B cell (primary cell): ENCODE measurements around the gene KCNJ14. TPM values are rescaled to one million over a fixed set of nuclear protein-coding genes. Genes with fewer than 3 reads are reported as not detected.

Source experiments
- ATAC-seq: fragments of 200-7000 bp; cut with Tn5 transposase; one replicate; pipeline ENCODE4 v1.10.0; 2021; ENCODE audit warnings: low read depth, mild to moderate bottlenecking, moderate number of reproducible peaks, moderate library complexity
- CTCF ChIA-PET: fragments of 350-600 bp; sonication (Branson Sonifier 250); formaldehyde crosslinking; loops from one replicate; lab custom pipeline; 2021; ENCODE audit warnings: antibody characterized with exemption, inconsistent platforms; lab: Charles Lee
- POLR2A ChIA-PET: fragments of 350-600 bp; sonication (Branson Sonifier 250); formaldehyde crosslinking; loops from one replicate; lab custom pipeline; 2021; ENCODE audit warnings: antibody characterized with exemption; lab: Charles Lee
- DNase-seq: peaks from one replicate; pipeline ENCODE4 v3.0.0; 2013
- H2AFZ ChIP-seq: 2 replicates; pipeline ENCODE4 v1.6.1; 2012; ENCODE audit warnings: mild to moderate bottlenecking, low read depth, low read length; ENCODE audit not compliant: insufficient read depth, poor library complexity, severe bottlenecking
- H3K27ac ChIP-seq, 2 donors: 1 replicate in 1 of 2; 2 replicates in 1 of 2; pipeline ENCODE4 v1.5.1; 2012 to 2013; ENCODE audit warnings: low read length in 2 of 2, mild to moderate bottlenecking in 2 of 2, moderate library complexity in 1 of 2
- H3K27me3 ChIP-seq, 4 experiments: fragments of 200-600 bp in 1 of 4; sonication (generic) in 1 of 4; replicated peaks in 1 of 4; 1 replicate in 2 of 4; 2 replicates in 2 of 4; pipeline versions ENCODE4 v1.6.1 to v1.7.0; 2013 to 2016; ENCODE audit warnings: low read length in 3 of 4, mild to moderate bottlenecking in 2 of 4, mixed read lengths in 1 of 4, moderate library complexity in 1 of 4; ENCODE audit not compliant: insufficient read depth in 4 of 4, control insufficient read depth in 3 of 4; ENCODE audit errors: control extremely low read depth in 1 of 4
- H3K36me3 ChIP-seq, 2 experiments: replicated peaks in 1 of 2; 1 replicate in 1 of 2; 2 replicates in 1 of 2; pipeline versions ENCODE4 v1.6.1 to v1.7.1; 2013; ENCODE audit warnings: low read length in 1 of 2; ENCODE audit not compliant: insufficient read depth in 2 of 2, control insufficient read depth in 1 of 2; ENCODE audit errors: control extremely low read depth in 1 of 2, extremely low read depth in 1 of 2
- H3K4me1 ChIP-seq, 2 donors: fragments of 200-600 bp in 1 of 2; sonication (generic) in 1 of 2; 1 replicate in 1 of 2; 2 replicates in 1 of 2; pipeline versions ENCODE4 v1.5.1 to v1.6.1; 2013 to 2017; ENCODE audit warnings: low read length in 2 of 2; ENCODE audit not compliant: control insufficient read depth in 2 of 2, insufficient read depth in 2 of 2
- H3K4me2 ChIP-seq: replicated peaks from 2 replicates; pipeline ENCODE3; 2012; ENCODE audit warnings: mild to moderate bottlenecking, low read depth, low read length; ENCODE audit not compliant: poor library complexity, severe bottlenecking
- H3K4me3 ChIP-seq, 5 experiments: fragments of 200-600 bp in 1 of 5; sonication (generic) in 1 of 5; 1 replicate in 3 of 5; 2 replicates in 2 of 5; pipeline versions ENCODE4 v1.5.1 to v1.7.0; 2011 to 2016; ENCODE audit warnings: low read length in 4 of 5, mild to moderate bottlenecking in 4 of 5, low read depth in 2 of 5, control low read depth in 1 of 5, moderate library complexity in 1 of 5; ENCODE audit not compliant: insufficient read depth in 1 of 5; ENCODE audit errors: control extremely low read depth in 1 of 5, extremely low read depth in 1 of 5
- H3K79me2 ChIP-seq: fragments of 200-600 bp; sonication (generic); one replicate; pipeline ENCODE4 v1.6.0; 2016; ENCODE audit warnings: low read length; ENCODE audit not compliant: control insufficient read depth, insufficient read depth
- H3K9ac ChIP-seq: fragments of 200-600 bp; sonication (generic); 2 replicates; pipeline ENCODE4 v1.6.1; 2017; ENCODE audit warnings: mild to moderate bottlenecking, low read length, moderate library complexity
- H3K9me3 ChIP-seq, 3 donors: one replicate each; pipeline versions ENCODE4 v1.6.1 to v1.7.1; 2013; ENCODE audit warnings: low read length in 2 of 3; ENCODE audit not compliant: control insufficient read depth in 2 of 3, insufficient read depth in 1 of 3; ENCODE audit errors: control extremely low read depth in 1 of 3
- H4K20me1 ChIP-seq: 2 replicates; pipeline ENCODE4 v1.6.0; 2012; ENCODE audit warnings: mild to moderate bottlenecking, low read length; ENCODE audit not compliant: insufficient read depth, control insufficient read depth, poor library complexity, severe bottlenecking
- H3K27ac Mint-ChIP-seq: one replicate; pipeline ENCODE4 v1.8.0; 2021; ENCODE audit warnings: mixed read lengths
- H3K27me3 Mint-ChIP-seq: one replicate; pipeline ENCODE4 v1.8.0; 2021; ENCODE audit warnings: mixed read lengths
- H3K4me1 Mint-ChIP-seq: one replicate; pipeline ENCODE4 v1.8.0; 2021; ENCODE audit warnings: mixed read lengths
- H3K4me3 Mint-ChIP-seq: one replicate; pipeline ENCODE4 v1.8.0; 2021; ENCODE audit warnings: mixed read lengths
- H3K9me3 Mint-ChIP-seq: one replicate; pipeline ENCODE4 v1.8.0; 2022; ENCODE audit warnings: mixed read lengths; ENCODE audit not compliant: insufficient read depth
- CTCF ChIP-seq: fragments of 200-600 bp; IDR thresholded peaks from one replicate; pipeline ENCODE4 v1.8.0; 2022; ENCODE audit warnings: antibody characterized with exemption, mild to moderate bottlenecking
- EZH2 ChIP-seq: IDR thresholded peaks from 2 replicates; pipeline ENCODE4 v1.6.1; 2012; ENCODE audit warnings: borderline replicate concordance, low read depth, mild to moderate bottlenecking, moderate library complexity, low read length; ENCODE audit not compliant: insufficient read depth, poor library complexity, severe bottlenecking
- WGBS: methylation state at CpG from one replicate; pipeline ENCODE4 v1.1.5; 2013; ENCODE audit warnings: missing lambda C conversion rate; ENCODE audit not compliant: insufficient coverage; 5-methylcytosine and 5-hydroxymethylcytosine counted together
- intact Hi-C: fragments of 100-400 bp; cut with micrococcal nuclease; formaldehyde crosslinking; loops from one replicate; pipeline ENCODE4 v1.10.0; 2022
- polyA plus RNA-seq: library from polyadenylated mRNA; depleted of rRNA; stranded (reverse); fragments of >200 nt; gene quantifications from 2 replicates; pipeline ENCODE4 v1.2.3, GENCODE V29; 2012
- total RNA-seq, 2 donors: library from RNA; stranded (reverse); fragments of 120-200 nt in 1 of 2; gene quantifications; 1 replicate in 1 of 2; 2 replicates in 1 of 2; pipeline versions ENCODE4 v1.2.3 to v1.2.4, GENCODE V29; 2013 to 2022

The KCNJ14 gene
- total and polyA plus RNA-seq, 2 donors (not counting 1 experiment from before 2014, with no cell fraction given), result 1.5 to 2.3 TPM

- DNase-seq, result peak; percentile 52
- Histone ChIP-seq H3K27me3 (no peaks in the 10 kb centered on the region), H3K36me3 (peaks cover 0 to 8% of the 10 kb centered on the region in 2 experiments), H3K9ac (peak overlapping the region; percentile 71), H3K27ac (peak overlapping the region in 1 of 2 donors; percentile 56), H3K4me3 (peak overlapping the region; percentile 43 to 74 (median 60)), H3K4me1 (peaks cover 4 to 13% of the 10 kb centered on the region in 2 donors), H3K79me2 (no peaks in the 10 kb centered on the region), H2AFZ (peak overlapping the region; percentile 89), H3K4me2 (peak overlapping the region; percentile 96), H3K9me3 (peaks cover 0 to 4% (median 0%) of the 10 kb centered on the region in 3 donors), H4K20me1 (no peaks in the 10 kb centered on the region)
- ATAC-seq, result peak; percentile 44
- H3K4me3 Mint-ChIP-seq, result peak overlapping the region; percentile 84
- H3K4me1 Mint-ChIP-seq, result peaks cover 16% of the 10 kb centered on the region
- POLR2A ChIA-PET, result no interaction called here
- H3K27me3 Mint-ChIP-seq, result no peaks in the 10 kb centered on the region
- H3K27ac Mint-ChIP-seq, result peak overlapping the region; percentile 37
- intact Hi-C loops, result no loop called here
- no peaks in the 10 kb centered on the region for H3K9me3 Mint-ChIP-seq
- CTCF ChIA-PET, result interaction anchor here (3.3 kb wide), 1 partner anchor 10 kb away, joined by 23 read pairs; no protein-coding TSS in a partner anchor
- TF ChIP-seq EZH2 (no peak), CTCF (no peak)
- 26% methylated on average over 32 of the region's 32 CpGs for WGBS
Observed at GRCh38 chr19:48480183-48480557, 24.8 kb downstream of the KCNJ14 start.
